ENCODE measurements around the gene CEL.
"Not testable (repeated sequence)": the region's sequence is repeated elsewhere in the genome, so short reads cannot be mapped to it uniquely, and the experiment has no call there.

DNA sequence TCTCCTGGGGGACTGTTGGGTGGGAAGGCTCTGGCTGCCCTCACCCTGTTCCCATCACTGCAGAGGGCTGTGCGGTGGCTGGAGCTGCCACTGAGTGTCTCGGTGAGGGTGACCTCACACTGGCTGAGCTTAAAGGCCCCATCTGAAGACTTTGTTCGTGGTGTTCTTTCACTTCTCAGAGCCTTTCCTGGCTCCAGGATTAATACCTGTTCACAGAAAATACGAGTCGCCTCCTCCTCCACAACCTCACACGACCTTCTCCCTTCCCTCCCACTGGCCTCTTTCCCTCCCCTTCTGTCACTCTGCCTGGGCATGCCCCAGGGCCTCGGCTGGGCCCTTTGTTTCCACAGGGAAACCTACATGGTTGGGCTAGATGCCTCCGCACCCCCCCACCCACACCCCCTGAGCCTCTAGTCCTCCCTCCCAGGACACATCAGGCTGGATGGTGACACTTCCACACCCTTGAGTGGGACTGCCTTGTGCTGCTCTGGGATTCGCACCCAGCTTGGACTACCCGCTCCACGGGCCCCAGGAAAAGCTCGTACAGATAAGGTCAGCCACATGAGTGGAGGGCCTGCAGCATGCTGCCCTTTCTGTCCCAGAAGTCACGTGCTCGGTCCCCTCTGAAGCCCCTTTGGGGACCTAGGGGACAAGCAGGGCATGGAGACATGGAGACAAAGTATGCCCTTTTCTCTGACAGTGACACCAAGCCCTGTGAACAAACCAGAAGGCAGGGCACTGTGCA is 590 bp upstream of the CEL start:
- TF ChIP-seq POLR2AphosphoS5, POLR2A, TAF1, POU2F2 (IDR thresholded peaks at IDR 0.05; ENCODE audit: low read depth, low read length): not testable (repeated sequence)

Data from GM12891 (cell line).